Measurements from ENCODE around the gene ACBD5. TPM values are rescaled to one million over a fixed set of nuclear protein-coding genes. Genes with fewer than 3 reads are reported as not detected.
A peak's percentile ranks its signal among the peaks of the same experiment; 100 is the strongest.
"Not testable (repeated sequence)": the region's sequence is repeated elsewhere in the genome, so short reads cannot be mapped to it uniquely, and the experiment has no call there.

ACBD5 gene, protein sequence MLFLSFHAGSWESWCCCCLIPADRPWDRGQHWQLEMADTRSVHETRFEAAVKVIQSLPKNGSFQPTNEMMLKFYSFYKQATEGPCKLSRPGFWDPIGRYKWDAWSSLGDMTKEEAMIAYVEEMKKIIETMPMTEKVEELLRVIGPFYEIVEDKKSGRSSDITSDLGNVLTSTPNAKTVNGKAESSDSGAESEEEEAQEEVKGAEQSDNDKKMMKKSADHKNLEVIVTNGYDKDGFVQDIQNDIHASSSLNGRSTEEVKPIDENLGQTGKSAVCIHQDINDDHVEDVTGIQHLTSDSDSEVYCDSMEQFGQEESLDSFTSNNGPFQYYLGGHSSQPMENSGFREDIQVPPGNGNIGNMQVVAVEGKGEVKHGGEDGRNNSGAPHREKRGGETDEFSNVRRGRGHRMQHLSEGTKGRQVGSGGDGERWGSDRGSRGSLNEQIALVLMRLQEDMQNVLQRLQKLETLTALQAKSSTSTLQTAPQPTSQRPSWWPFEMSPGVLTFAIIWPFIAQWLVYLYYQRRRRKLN
- total RNA-seq, result 10 to 100 TPM; 18.7 to 27.4 (median 25.0) TPM

DNA sequence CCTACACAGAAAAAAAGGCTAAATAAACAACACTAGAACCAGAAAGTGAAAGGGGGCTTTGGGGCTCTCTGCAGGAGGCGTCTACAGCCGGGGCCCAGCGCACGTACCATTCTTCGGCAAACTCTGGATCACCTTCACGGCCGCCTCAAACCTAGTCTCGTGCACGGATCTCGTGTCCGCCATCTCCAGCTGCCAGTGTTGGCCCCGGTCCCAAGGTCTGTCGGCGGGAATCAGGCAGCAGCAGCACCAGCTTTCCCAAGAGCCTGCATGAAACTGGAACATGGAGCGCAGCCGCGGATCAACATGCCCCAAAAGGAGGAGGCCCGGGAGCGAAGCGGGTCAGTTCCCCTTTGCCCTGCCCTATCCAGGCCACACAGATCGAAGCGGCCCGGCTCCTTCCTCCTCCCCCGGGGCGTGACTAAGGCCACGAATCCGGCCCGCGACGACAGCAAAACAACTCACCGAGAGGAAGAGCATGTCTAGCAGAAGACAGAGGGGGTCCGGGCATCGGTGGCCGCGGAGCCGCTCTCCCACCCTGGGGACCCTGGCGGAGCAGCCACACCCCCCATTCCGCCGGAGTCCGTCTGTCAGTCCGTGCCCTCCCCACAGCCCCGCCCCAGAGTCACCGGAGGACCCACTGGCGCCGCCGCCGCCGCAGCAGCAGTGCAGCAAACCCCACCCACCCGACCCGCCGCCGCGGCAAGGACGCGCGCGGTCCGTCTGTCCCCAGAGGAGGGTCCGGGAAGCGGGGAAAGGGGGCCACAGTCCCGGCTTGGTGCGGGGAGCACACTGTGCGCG is at the start of gene ACBD5:
TSS of gene ACBD5 (minus strand) at position 586 of the 798 bp plus-strand sequence. CDS start at position 477, 109 bp downstream.
- H3K36me3 ChIP-seq, result no peaks in the 10 kb centered on the region
- DNase-seq (ENCODE audit: low spot score in 2 of 2), result peak; percentile 83 to 89
- H3K4me3 ChIP-seq, result peak within 1 kb of the TSS; percentile 69 to 89 (median 81)
- H3K4me1 ChIP-seq, result no peaks in the 10 kb centered on the region
- intact Hi-C loops (cut with DNase I; ENCODE audit: low total_unique reads), result no loop called here
- TF ChIP-seq, protein P1, sequence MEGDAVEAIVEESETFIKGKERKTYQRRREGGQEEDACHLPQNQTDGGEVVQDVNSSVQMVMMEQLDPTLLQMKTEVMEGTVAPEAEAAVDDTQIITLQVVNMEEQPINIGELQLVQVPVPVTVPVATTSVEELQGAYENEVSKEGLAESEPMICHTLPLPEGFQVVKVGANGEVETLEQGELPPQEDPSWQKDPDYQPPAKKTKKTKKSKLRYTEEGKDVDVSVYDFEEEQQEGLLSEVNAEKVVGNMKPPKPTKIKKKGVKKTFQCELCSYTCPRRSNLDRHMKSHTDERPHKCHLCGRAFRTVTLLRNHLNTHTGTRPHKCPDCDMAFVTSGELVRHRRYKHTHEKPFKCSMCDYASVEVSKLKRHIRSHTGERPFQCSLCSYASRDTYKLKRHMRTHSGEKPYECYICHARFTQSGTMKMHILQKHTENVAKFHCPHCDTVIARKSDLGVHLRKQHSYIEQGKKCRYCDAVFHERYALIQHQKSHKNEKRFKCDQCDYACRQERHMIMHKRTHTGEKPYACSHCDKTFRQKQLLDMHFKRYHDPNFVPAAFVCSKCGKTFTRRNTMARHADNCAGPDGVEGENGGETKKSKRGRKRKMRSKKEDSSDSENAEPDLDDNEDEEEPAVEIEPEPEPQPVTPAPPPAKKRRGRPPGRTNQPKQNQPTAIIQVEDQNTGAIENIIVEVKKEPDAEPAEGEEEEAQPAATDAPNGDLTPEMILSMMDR (IDR thresholded peaks at IDR 0.05), result no peak
- TF ChIP-seq POLR2AphosphoS5 (IDR thresholded peaks at IDR 0.05) (peak in 2 of 3 donors; percentile 54 to 68), POLR2A (IDR thresholded peaks at IDR 0.05) (peak; percentile 54)
- peak within 1 kb of the TSS; percentile 98 for H3K27ac ChIP-seq
- H3K27me3 ChIP-seq, result no peaks in the 10 kb centered on the region
- H3K9me3 ChIP-seq, result no peaks in the 10 kb centered on the region

DNA sequence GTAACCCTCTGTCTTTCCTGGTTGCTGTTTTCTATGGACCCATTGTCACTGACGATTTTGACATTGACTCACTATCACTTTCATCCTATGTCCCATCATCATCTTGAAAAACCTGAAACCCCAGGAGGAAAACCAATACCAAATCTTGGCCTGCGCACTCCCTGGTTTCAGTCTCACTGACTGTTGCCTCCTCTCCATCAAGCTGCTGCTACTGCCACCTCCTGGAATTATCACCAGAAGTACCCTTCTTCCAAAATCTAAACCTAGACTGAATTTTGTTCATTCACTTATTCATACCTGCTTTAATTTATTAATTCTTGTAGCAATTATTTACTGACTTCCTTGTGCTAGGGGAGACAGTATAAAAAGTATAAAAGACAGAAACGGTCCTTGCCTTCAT is 44.5 kb upstream of the ACBD5 start:
- H3K9me3 ChIP-seq, result no peaks in the 10 kb centered on the region
- TF ChIP-seq, protein P1 (IDR thresholded peaks at IDR 0.05), result no peak
- no peaks in the 10 kb centered on the region for H3K27me3 ChIP-seq
- H3K4me1 ChIP-seq, result no peaks in the 10 kb centered on the region
- H3K4me3 ChIP-seq, result no peak overlapping the region
- H3K27ac ChIP-seq, result no peak overlapping the region
- DNase-seq (ENCODE audit: low spot score in 2 of 2), result no peak
- intact Hi-C loops (cut with DNase I; ENCODE audit: low total_unique reads), result no loop called here
- no peaks in the 10 kb centered on the region for H3K36me3 ChIP-seq

DNA sequence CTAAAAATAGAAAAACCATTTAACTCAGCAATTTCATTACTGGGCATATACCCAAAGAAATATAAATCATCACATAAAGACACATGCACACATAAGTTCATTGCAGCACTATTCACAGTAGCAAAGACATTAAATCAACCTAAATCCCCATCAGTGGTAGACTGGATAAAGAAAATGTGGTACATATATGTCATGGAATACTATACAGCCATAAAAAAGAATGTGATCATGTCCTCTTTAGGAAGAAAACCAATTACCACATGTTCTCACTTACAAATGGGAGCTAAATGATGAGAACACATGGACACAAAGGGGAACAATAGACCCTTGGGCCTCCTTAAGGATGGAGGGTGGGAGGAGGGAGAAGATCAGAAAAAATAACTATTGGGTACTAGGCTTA is 36.0 kb upstream of the ACBD5 start:
- Histone ChIP-seq H3K4me1 (no peaks in the 10 kb centered on the region), H3K27ac (no peak overlapping the region), H3K4me3 (no peak overlapping the region), H3K27me3 (no peaks in the 10 kb centered on the region), H3K9me3 (peaks cover 0 to 4% of the 10 kb centered on the region in 2 donors), H3K36me3 (no peaks in the 10 kb centered on the region)
- DNase-seq (ENCODE audit: low spot score in 2 of 2), result no peak
- intact Hi-C loops (cut with DNase I; ENCODE audit: low total_unique reads), result no loop called here
- no peak for TF ChIP-seq POLR2A (IDR thresholded peaks at IDR 0.05)
- no peak for TF ChIP-seq POLR2AphosphoS5 (IDR thresholded peaks at IDR 0.05)
- TF ChIP-seq, protein P1 (IDR thresholded peaks at IDR 0.05), result no peak

DNA sequence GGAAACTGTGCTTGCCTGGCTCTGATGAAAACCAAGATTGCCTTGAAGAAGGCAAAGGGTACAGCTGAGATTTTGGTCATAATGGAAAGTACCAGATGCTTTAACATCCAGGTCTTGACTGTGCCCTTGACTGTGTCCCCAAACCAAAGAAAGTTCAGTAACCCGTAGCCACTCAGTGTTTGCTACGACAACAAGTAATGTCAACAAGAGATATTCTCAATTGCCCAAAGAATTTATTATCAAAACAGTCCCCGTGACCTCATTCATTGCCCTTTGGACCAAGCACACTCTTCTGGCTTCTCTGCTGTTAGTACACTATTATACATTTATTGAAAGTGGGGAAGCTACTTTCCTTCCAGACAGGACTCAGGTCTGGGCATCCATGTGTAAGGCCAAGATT is 25.4 kb upstream of the ACBD5 start:
- H3K36me3 ChIP-seq; H3K4me1 ChIP-seq; intact Hi-C loops (cut with DNase I; ENCODE audit: low total_unique reads); DNase-seq (ENCODE audit: low spot score in 2 of 2); H3K9me3 ChIP-seq; H3K4me3 ChIP-seq; H3K27ac ChIP-seq; H3K27me3 ChIP-seq: not testable (repeated sequence)

DNA sequence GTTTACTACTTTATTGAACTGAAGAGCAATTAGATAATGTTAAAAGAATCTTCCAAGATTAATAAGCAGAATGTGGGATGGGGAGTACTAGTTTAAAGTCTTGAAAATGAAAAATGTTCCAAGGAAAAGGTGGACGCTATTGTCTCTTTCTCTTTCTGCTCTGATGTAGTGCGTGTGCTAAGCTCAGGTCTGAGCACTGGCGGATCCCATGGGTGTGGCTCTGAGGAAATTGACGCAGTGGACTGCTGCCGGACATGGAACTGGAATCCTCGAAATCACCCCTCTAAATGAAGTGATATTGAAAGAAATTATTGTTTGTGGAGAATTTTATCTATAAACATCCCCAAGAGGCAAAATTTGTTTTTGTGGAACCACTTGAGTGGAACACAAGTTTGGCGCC is 22.2 kb upstream of the ACBD5 start:
- H3K4me1 ChIP-seq; H3K27ac ChIP-seq; H3K4me3 ChIP-seq; DNase-seq (ENCODE audit: low spot score in 2 of 2); H3K9me3 ChIP-seq; intact Hi-C loops (cut with DNase I; ENCODE audit: low total_unique reads); H3K36me3 ChIP-seq: not testable (repeated sequence)
- peaks cover 4 to 14% of the 10 kb centered on the region in 2 donors for H3K27me3 ChIP-seq

Measured in breast epithelium (tissue), 4 donors.